Measurements from ENCODE around the gene HSD17B14.
"Not testable (repeated sequence)": the region's sequence is repeated elsewhere in the genome, so short reads cannot be mapped to it uniquely, and the experiment has no call there.

DNA sequence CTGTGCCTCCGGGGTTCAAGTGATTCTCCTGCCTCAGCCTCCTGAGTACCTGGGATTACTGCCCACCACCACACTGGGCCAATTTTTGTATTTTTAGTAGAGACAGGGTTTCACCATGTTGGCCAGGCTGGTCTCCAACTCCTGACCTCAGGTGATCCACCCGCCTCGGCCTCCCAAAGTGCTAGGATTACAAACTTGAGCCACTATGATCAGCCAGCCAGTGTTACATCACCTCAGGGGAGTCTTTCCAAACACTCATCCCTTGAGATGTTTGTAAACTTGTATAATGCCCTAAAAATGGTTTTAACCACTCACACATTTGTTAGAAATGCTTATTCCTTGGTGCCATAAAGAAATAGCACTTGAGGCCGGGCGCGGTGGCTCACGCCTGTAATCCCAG is 49.9 kb downstream of the HSD17B14 start:
- TF ChIP-seq, protein P1, sequence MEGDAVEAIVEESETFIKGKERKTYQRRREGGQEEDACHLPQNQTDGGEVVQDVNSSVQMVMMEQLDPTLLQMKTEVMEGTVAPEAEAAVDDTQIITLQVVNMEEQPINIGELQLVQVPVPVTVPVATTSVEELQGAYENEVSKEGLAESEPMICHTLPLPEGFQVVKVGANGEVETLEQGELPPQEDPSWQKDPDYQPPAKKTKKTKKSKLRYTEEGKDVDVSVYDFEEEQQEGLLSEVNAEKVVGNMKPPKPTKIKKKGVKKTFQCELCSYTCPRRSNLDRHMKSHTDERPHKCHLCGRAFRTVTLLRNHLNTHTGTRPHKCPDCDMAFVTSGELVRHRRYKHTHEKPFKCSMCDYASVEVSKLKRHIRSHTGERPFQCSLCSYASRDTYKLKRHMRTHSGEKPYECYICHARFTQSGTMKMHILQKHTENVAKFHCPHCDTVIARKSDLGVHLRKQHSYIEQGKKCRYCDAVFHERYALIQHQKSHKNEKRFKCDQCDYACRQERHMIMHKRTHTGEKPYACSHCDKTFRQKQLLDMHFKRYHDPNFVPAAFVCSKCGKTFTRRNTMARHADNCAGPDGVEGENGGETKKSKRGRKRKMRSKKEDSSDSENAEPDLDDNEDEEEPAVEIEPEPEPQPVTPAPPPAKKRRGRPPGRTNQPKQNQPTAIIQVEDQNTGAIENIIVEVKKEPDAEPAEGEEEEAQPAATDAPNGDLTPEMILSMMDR (IDR thresholded peaks at IDR 0.05): not testable (repeated sequence)
- TF ChIP-seq, protein P2, sequence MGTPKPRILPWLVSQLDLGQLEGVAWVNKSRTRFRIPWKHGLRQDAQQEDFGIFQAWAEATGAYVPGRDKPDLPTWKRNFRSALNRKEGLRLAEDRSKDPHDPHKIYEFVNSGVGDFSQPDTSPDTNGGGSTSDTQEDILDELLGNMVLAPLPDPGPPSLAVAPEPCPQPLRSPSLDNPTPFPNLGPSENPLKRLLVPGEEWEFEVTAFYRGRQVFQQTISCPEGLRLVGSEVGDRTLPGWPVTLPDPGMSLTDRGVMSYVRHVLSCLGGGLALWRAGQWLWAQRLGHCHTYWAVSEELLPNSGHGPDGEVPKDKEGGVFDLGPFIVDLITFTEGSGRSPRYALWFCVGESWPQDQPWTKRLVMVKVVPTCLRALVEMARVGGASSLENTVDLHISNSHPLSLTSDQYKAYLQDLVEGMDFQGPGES (IDR thresholded peaks at IDR 0.05; ENCODE audit: low read depth, low read length): not testable (repeated sequence)
- not testable (repeated sequence) for TF ChIP-seq RFX5 (IDR thresholded peaks at IDR 0.05; ENCODE audit: low read length); POLR2AphosphoS5 (IDR thresholded peaks at IDR 0.05; ENCODE audit: low read depth, low read length); EZH2phosphoT487 (IDR thresholded peaks at IDR 0.05; ENCODE audit: borderline replicate concordance, low read depth)
- TF ChIP-seq, protein P3, sequence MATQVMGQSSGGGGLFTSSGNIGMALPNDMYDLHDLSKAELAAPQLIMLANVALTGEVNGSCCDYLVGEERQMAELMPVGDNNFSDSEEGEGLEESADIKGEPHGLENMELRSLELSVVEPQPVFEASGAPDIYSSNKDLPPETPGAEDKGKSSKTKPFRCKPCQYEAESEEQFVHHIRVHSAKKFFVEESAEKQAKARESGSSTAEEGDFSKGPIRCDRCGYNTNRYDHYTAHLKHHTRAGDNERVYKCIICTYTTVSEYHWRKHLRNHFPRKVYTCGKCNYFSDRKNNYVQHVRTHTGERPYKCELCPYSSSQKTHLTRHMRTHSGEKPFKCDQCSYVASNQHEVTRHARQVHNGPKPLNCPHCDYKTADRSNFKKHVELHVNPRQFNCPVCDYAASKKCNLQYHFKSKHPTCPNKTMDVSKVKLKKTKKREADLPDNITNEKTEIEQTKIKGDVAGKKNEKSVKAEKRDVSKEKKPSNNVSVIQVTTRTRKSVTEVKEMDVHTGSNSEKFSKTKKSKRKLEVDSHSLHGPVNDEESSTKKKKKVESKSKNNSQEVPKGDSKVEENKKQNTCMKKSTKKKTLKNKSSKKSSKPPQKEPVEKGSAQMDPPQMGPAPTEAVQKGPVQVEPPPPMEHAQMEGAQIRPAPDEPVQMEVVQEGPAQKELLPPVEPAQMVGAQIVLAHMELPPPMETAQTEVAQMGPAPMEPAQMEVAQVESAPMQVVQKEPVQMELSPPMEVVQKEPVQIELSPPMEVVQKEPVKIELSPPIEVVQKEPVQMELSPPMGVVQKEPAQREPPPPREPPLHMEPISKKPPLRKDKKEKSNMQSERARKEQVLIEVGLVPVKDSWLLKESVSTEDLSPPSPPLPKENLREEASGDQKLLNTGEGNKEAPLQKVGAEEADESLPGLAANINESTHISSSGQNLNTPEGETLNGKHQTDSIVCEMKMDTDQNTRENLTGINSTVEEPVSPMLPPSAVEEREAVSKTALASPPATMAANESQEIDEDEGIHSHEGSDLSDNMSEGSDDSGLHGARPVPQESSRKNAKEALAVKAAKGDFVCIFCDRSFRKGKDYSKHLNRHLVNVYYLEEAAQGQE (IDR thresholded peaks at IDR 0.05; ENCODE audit: low read depth, low read length): not testable (repeated sequence)
- TF ChIP-seq, protein P4, sequence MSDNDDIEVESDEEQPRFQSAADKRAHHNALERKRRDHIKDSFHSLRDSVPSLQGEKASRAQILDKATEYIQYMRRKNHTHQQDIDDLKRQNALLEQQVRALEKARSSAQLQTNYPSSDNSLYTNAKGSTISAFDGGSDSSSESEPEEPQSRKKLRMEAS (IDR thresholded peaks at IDR 0.05; ENCODE audit: low read depth): not testable (repeated sequence)
